GM12878 (cell line): Measurements from ENCODE around the gene RPL10A.

Source experiments
- BCL3 ChIP-seq: IDR thresholded peaks from 2 replicates; pipeline ENCODE4 v1.6.1; 2011; ENCODE audit warnings: borderline replicate concordance, low read depth, mild to moderate bottlenecking, moderate library complexity, low read length; ENCODE audit not compliant: insufficient read depth, poor library complexity, severe bottlenecking
- CTCF ChIP-seq, 3 experiments: IDR thresholded peaks in 2 of 3; conservative IDR thresholded peaks in 1 of 3; 2 replicates each; pipeline ENCODE4 v1.5.1; 2011; ENCODE audit warnings: low read depth in 3 of 3, low read length in 3 of 3, mild to moderate bottlenecking in 3 of 3, control low read depth in 2 of 3, moderate library complexity in 2 of 3, inconsistent platforms in 1 of 3, mixed read lengths in 1 of 3; ENCODE audit not compliant: control insufficient read depth in 2 of 3, insufficient read depth in 1 of 3; ENCODE audit errors: extremely low read depth in 1 of 3
- EGR1 ChIP-seq, 2 experiments: IDR thresholded peaks; 1 replicate in 1 of 2; 2 replicates in 1 of 2; pipeline ENCODE4 v1.6.1; 2011 to 2012; ENCODE audit warnings: low read depth in 2 of 2, low read length in 2 of 2, borderline replicate concordance in 1 of 2, mild to moderate bottlenecking in 1 of 2, moderate library complexity in 1 of 2
- EZH2 ChIP-seq: IDR thresholded peaks from 2 replicates; pipeline ENCODE4 v1.6.1; 2012; ENCODE audit warnings: low read depth, mild to moderate bottlenecking, control low read depth, inconsistent platforms, low read length, borderline replicate concordance; ENCODE audit not compliant: control insufficient read depth
- HDAC2 ChIP-seq: fragments of 200-600 bp; sonication (generic); IDR thresholded peaks from 2 replicates; pipeline ENCODE4 v1.6.1; 2017
- JUNB ChIP-seq: IDR thresholded peaks from 2 replicates; pipeline ENCODE4 v1.6.1; 2016; ENCODE audit warnings: antibody characterized with exemption, mild to moderate bottlenecking
- JUND ChIP-seq: IDR thresholded peaks from 2 replicates; pipeline ENCODE4 v1.6.1; 2012; ENCODE audit warnings: low read depth, mild to moderate bottlenecking, low read length, improper control_type of control experiment, moderate library complexity
- PML ChIP-seq: IDR thresholded peaks from 2 replicates; pipeline ENCODE4 v1.6.1; 2012; ENCODE audit warnings: low read length, inconsistent platforms
- RAD21 ChIP-seq: IDR thresholded peaks from 2 replicates; pipeline ENCODE4 v1.6.1; 2011; ENCODE audit warnings: mild to moderate bottlenecking, low read depth, low read length, moderate library complexity; ENCODE audit not compliant: insufficient read depth
- SP1 ChIP-seq: IDR thresholded peaks from one replicate; pipeline ENCODE4 v1.6.1; 2011; ENCODE audit warnings: low read depth, low read length
- STAT3 ChIP-seq: IDR thresholded peaks from 2 replicates; pipeline ENCODE4 v1.6.1; 2011; ENCODE audit warnings: low read depth, low read length, improper control_type of control experiment
- TF ChIP-seq, protein P1 (sequence below): IDR thresholded peaks from 2 replicates; pipeline ENCODE4 v1.6.1; 2011; ENCODE audit warnings: low read depth, low read length, improper control_type of control experiment, borderline replicate concordance

- TF ChIP-seq CTCF (IDR thresholded peaks at IDR 0.05 in 2 of 3, conservative IDR thresholded peaks at IDR 0.05 in 1 of 3; ENCODE audit: control insufficient read depth in 2 of 3, extremely low read depth in 1 of 3, insufficient read depth in 1 of 3, low read depth in 3 of 3, low read length in 3 of 3): no peak
- no peak for TF ChIP-seq STAT3
- TF ChIP-seq, protein P1, sequence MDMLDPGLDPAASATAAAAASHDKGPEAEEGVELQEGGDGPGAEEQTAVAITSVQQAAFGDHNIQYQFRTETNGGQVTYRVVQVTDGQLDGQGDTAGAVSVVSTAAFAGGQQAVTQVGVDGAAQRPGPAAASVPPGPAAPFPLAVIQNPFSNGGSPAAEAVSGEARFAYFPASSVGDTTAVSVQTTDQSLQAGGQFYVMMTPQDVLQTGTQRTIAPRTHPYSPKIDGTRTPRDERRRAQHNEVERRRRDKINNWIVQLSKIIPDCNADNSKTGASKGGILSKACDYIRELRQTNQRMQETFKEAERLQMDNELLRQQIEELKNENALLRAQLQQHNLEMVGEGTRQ: no peak
- TF ChIP-seq RAD21: no peak
- no peak for TF ChIP-seq PML
- TF ChIP-seq EZH2: no peak
- TF ChIP-seq HDAC2: no peak
- TF ChIP-seq JUND: no peak
- TF ChIP-seq BCL3: no peak
- no peak for TF ChIP-seq JUNB
- TF ChIP-seq SP1: no peak
- TF ChIP-seq EGR1 (IDR thresholded peaks at IDR 0.05; ENCODE audit: borderline replicate concordance in 1 of 2, low read depth in 2 of 2, low read length in 2 of 2): no peak
These were observed 38.7 kb upstream of the RPL10A start for GRCh38 chr6:35429463-35429862.
